ENCODE results near the gene ADARB2.

- TF ChIP-seq POLR2AphosphoS5 (IDR thresholded peaks at IDR 0.05) (no peak), CTCF (IDR thresholded peaks at IDR 0.05) (no peak), POLR2A (IDR thresholded peaks at IDR 0.05) (no peak)
Observed at GRCh38 chr10:1348773-1349050, 388.6 kb downstream of the ADARB2 start.
